WTC11 (cell line): Measurements from ENCODE around the gene HAUS2. TPM values are rescaled to one million over a fixed set of nuclear protein-coding genes. Genes with fewer than 3 reads are reported as not detected.

Experiments
- ATAC-seq: fragments of 200-7000 bp; cut with Tn5 transposase; 2 replicates; pipeline ENCODE4 v1.10.0; 2021; ENCODE audit warnings: mild to moderate bottlenecking, moderate library complexity
- CTCF ChIA-PET: fragments of 300-600 bp; sonication (Branson Sonifier 250); formaldehyde crosslinking; loops from one replicate; lab custom pipeline; 2021; ENCODE audit warnings: antibody characterized with exemption; lab: Charles Lee
- POLR2A ChIA-PET: fragments of 350-600 bp; sonication (Branson Sonifier 250); formaldehyde crosslinking; loops from one replicate; lab custom pipeline; 2021; ENCODE audit warnings: antibody characterized with exemption; lab: Charles Lee
- DNase-seq: peaks from one replicate; pipeline ENCODE4 v3.0.0; 2021; ENCODE audit warnings: low spot score
- H3K27ac Mint-ChIP-seq: 2 replicates; pipeline ENCODE4 v1.8.0; 2021; ENCODE audit warnings: mixed read lengths
- H3K27me3 Mint-ChIP-seq: 2 replicates; pipeline ENCODE4 v1.8.0; 2021; ENCODE audit warnings: low read depth, mild to moderate bottlenecking, moderate library complexity, mixed read lengths
- H3K36me3 Mint-ChIP-seq: 2 replicates; pipeline ENCODE4 v1.8.0; 2021; ENCODE audit warnings: mixed read lengths
- H3K4me1 Mint-ChIP-seq: 2 replicates; pipeline ENCODE4 v1.8.0; 2022; ENCODE audit warnings: mixed read lengths
- H3K4me3 Mint-ChIP-seq: 2 replicates; pipeline ENCODE4 v1.8.0; 2021; ENCODE audit warnings: mild to moderate bottlenecking, moderate library complexity, mixed read lengths
- H3K9me3 Mint-ChIP-seq: 2 replicates; pipeline ENCODE4 v1.8.0; 2021; ENCODE audit warnings: mixed read lengths
- AR ChIP-seq: fragments of 250-450 bp; sonication (Bioruptor Pico); IDR thresholded peaks from 2 replicates; pipeline ENCODE4 v1.9.0; 2021; ENCODE audit warnings: mild to moderate bottlenecking
- ARID4B ChIP-seq: sonication (generic); formaldehyde crosslinking; IDR thresholded peaks from 2 replicates; pipeline ENCODE4 v1.8.0; 2023; ENCODE audit warnings: missing genetic modification reagents, mild to moderate bottlenecking, borderline replicate concordance
- CREM ChIP-seq: sonication (generic); formaldehyde crosslinking; IDR thresholded peaks from 2 replicates; pipeline ENCODE4 v1.8.1; 2022; ENCODE audit warnings: mild to moderate bottlenecking, missing genetic modification reagents, moderate library complexity
- E2F5 ChIP-seq: sonication (generic); formaldehyde crosslinking; IDR thresholded peaks from 2 replicates; pipeline ENCODE4 v1.8.1; 2022; ENCODE audit warnings: mild to moderate bottlenecking, moderate library complexity, missing genetic modification reagents
- HMGXB4 ChIP-seq: sonication (generic); formaldehyde crosslinking; IDR thresholded peaks from 2 replicates; pipeline ENCODE4 v1.8.1; 2023; ENCODE audit warnings: mild to moderate bottlenecking, moderate library complexity, missing genetic modification reagents
- KAT7 ChIP-seq: sonication (generic); formaldehyde crosslinking; IDR thresholded peaks from 2 replicates; pipeline ENCODE4 v1.8.1; 2023; ENCODE audit warnings: missing genetic modification reagents, mild to moderate bottlenecking, borderline replicate concordance
- MAX ChIP-seq: sonication (generic); formaldehyde crosslinking; IDR thresholded peaks from 2 replicates; pipeline ENCODE4 v1.8.0; 2022; ENCODE audit warnings: mild to moderate bottlenecking, missing genetic modification reagents
- NFATC4 ChIP-seq: fragments of 250-450 bp; sonication (Bioruptor Pico); IDR thresholded peaks from 2 replicates; pipeline ENCODE4 v1.9.0; 2021; ENCODE audit warnings: mild to moderate bottlenecking
- PRDM15 ChIP-seq: sonication (generic); formaldehyde crosslinking; IDR thresholded peaks from 2 replicates; pipeline ENCODE4 v1.8.0; 2022; ENCODE audit warnings: missing genetic modification reagents
- RELA ChIP-seq: sonication (generic); formaldehyde crosslinking; IDR thresholded peaks from 2 replicates; pipeline ENCODE4 v1.8.1; 2022; ENCODE audit warnings: missing genetic modification reagents, mild to moderate bottlenecking, borderline replicate concordance
- RORB ChIP-seq: fragments of 250-450 bp; sonication (Bioruptor Pico); IDR thresholded peaks from 2 replicates; pipeline ENCODE4 v1.9.0; 2021; ENCODE audit warnings: mild to moderate bottlenecking
- SMAD3 ChIP-seq: sonication (generic); formaldehyde crosslinking; IDR thresholded peaks from 2 replicates; pipeline ENCODE4 v1.8.0; 2022; ENCODE audit warnings: missing genetic modification reagents, mild to moderate bottlenecking, borderline replicate concordance
- TEAD4 ChIP-seq: sonication (generic); formaldehyde crosslinking; IDR thresholded peaks from 2 replicates; pipeline ENCODE4 v1.8.0; 2022; ENCODE audit warnings: mild to moderate bottlenecking, missing genetic modification reagents
- TP53 ChIP-seq: sonication (generic); formaldehyde crosslinking; IDR thresholded peaks from 2 replicates; pipeline ENCODE4 v1.8.1; 2023; ENCODE audit warnings: mild to moderate bottlenecking, missing genetic modification reagents
- ZNF416 ChIP-seq: fragments of 250-450 bp; sonication (Bioruptor Pico); IDR thresholded peaks from 2 replicates; pipeline ENCODE4 v1.9.0; 2021; ENCODE audit warnings: mild to moderate bottlenecking, inconsistent platforms
- ZNF425 ChIP-seq: fragments of 250-450 bp; sonication (Bioruptor Pico); conservative IDR thresholded peaks from 2 replicates; pipeline ENCODE4 v1.9.0; 2021; ENCODE audit warnings: mild to moderate bottlenecking
- total RNA-seq: library from RNA; stranded (reverse); gene quantifications from 3 replicates; pipeline ENCODE4 v1.2.3, GENCODE V29; 2021

Gene HAUS2
- total RNA-seq, 1 experiment from 2014 or later, result 17.9 TPM

GRCh38 chr15:42578984-42579537 is 30.4 kb downstream of the HAUS2 start (continued):
- no peak for TF ChIP-seq TP53 (CRISPR knock-in tag)
- no peak for TF ChIP-seq KAT7 (CRISPR knock-in tag)
- TF ChIP-seq ZNF416 (CRISPR knock-in tag), result no peak
- TF ChIP-seq E2F5, result no peak
- no peak for TF ChIP-seq PRDM15 (CRISPR knock-in tag)
- TF ChIP-seq RORB (CRISPR knock-in tag), result no peak
- TF ChIP-seq SMAD3 (CRISPR knock-in tag), result no peak
- TF ChIP-seq RELA, result no peak
- TF ChIP-seq NFATC4 (CRISPR knock-in tag), result no peak
- TF ChIP-seq AR (CRISPR knock-in tag), result no peak

GRCh38 chr15:42581272-42581730 is 32.7 kb downstream of the HAUS2 start:
- POLR2A ChIA-PET, result interaction anchor here (0.6 to 1.0 kb wide), 3 partner anchors 10 to 85 kb away, joined by 3 read pairs; no protein-coding TSS in a partner anchor
- peaks cover 71% of the 10 kb centered on the region for H3K27me3 Mint-ChIP-seq
- CTCF ChIA-PET, result interaction anchor here (2.0 to 2.1 kb wide), 2 partner anchors 10 to 38 kb away, joined by 10 to 28 read pairs; no protein-coding TSS in a partner anchor

More at GRCh38 chr15:42581272-42581730, 32.7 kb downstream of the HAUS2 start:
- Mint-ChIP-seq H3K36me3 (no peaks in the 10 kb centered on the region), H3K4me3 (peak overlapping the region; percentile 72), H3K4me1 (peaks cover 37% of the 10 kb centered on the region), H3K27ac (peak overlapping the region; percentile 16), H3K9me3 (no peaks in the 10 kb centered on the region)
- peak; percentile 89 for DNase-seq
- peak; percentile 97 for ATAC-seq
- 0 out of 2 replicates have a peak, but pooled peaks have one; percentile 33 for TF ChIP-seq HMGXB4 (CRISPR knock-in tag)
- no peak for TF ChIP-seq ZNF425 (CRISPR knock-in tag)
- TF ChIP-seq E2F5, result peak; percentile 57; the same call in 1 of the 2 replicates
- TF ChIP-seq TEAD4 (CRISPR knock-in tag), result no peak
- no peak for TF ChIP-seq ZNF416 (CRISPR knock-in tag)
- TF ChIP-seq MAX (CRISPR knock-in tag), result peak; percentile 69
- TF ChIP-seq KAT7 (CRISPR knock-in tag), result 0 out of 2 replicates have a peak, but pooled peaks have one; percentile 35
- 0 out of 2 replicates have a peak, but pooled peaks have one; percentile 24 for TF ChIP-seq ARID4B (CRISPR knock-in tag)
- TF ChIP-seq CREM (CRISPR knock-in tag), result 0 out of 2 replicates have a peak, but pooled peaks have one; percentile 36
